GM10266 (cell line): ENCODE measurements around the gene RCSD1.

Experiments used
- DNase-seq: peaks from one replicate; pipeline ENCODE4 v3.0.0; 2012; ENCODE audit errors: extremely low spot score
- TF ChIP-seq, protein P1 (sequence below): IDR thresholded peaks from 2 replicates; pipeline ENCODE4 v1.5.1; 2012; ENCODE audit warnings: mild to moderate bottlenecking, low read depth; ENCODE audit not compliant: control insufficient read depth, insufficient read depth; ENCODE audit errors: missing control alignments

Gene RCSD1

DNA sequence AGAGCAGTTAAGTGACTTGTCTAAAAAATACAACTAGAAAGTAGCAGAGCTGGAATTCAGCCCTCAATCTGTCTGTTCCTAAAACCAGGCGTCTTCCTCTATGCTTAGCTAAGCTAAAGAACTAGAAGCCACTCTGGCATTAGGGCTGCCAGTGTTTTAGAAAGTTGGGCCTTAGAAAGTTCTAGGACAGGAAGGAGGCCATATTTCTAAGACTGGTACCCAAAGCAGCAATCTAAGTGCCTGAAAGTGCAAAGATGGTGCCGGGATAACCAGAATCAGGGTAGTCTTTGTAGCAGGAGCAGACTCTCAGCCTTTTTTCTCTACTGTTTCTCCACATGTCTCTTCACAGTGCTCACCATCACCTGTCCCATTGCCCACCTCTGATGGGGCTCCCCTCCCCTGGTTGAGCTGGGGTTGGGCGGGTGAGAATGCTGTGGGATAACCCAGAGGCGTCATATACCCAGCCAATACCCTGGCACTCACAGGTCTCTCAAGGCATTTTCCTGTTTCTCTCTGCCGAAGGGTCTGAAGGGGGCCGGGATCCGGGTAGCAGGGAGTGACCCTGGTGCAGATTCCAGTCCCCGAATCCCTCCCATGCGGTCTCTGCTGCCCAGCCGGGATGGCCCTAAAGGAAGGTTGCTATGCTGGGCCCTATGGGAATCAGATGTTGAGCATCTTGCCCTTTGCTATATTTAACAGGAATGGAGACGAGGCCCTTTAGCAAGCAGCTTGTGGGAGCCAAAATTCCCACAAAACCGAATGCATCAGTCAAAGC, 1.1 kb upstream of the RCSD1 start:
- TF ChIP-seq, protein P1, sequence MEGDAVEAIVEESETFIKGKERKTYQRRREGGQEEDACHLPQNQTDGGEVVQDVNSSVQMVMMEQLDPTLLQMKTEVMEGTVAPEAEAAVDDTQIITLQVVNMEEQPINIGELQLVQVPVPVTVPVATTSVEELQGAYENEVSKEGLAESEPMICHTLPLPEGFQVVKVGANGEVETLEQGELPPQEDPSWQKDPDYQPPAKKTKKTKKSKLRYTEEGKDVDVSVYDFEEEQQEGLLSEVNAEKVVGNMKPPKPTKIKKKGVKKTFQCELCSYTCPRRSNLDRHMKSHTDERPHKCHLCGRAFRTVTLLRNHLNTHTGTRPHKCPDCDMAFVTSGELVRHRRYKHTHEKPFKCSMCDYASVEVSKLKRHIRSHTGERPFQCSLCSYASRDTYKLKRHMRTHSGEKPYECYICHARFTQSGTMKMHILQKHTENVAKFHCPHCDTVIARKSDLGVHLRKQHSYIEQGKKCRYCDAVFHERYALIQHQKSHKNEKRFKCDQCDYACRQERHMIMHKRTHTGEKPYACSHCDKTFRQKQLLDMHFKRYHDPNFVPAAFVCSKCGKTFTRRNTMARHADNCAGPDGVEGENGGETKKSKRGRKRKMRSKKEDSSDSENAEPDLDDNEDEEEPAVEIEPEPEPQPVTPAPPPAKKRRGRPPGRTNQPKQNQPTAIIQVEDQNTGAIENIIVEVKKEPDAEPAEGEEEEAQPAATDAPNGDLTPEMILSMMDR: no peak

DNA sequence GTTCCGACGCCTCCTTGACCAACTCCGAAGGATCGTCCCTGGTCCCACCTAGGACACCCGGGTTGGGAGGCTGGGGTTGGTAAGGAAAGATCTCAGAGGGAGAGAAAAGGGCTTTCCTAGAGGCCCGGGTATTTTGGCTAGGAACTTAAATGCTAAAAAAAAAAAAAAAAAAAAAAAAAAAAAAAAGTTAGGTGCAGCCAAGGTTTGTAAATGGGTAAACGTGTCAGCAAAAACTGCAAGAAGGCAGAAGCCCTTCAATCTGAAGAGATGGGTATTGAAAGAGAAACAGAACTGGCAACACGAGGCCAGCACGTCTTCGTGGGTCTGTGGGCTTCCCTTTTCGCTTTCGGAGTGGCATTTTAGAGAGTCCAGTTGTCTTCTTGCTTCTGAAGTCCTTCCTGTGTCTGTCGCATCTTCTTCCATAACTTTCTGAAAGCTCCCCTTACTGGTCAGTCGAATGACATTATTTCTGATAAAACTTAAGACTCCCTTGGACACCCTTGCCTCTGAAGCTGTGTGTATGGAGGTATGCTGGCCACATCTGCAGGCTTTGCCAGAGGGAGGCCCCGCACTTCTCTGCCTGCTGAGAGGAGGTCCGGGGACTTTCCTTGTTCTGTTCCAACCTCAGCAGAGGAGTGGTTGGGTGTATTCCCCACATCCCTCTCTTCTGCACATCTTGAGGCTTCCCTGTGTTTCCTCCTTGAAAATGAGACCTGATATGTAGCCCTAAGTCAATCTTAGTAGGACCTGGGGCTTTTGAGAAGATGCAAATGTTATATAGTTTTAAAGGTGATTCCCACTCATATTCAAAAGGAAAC, 745 bp downstream of the RCSD1 start:
- peak; percentile 47 for DNase-seq
- TF ChIP-seq, protein P1: no peak

More for the DNA sequence above, 1.1 kb upstream of the RCSD1 start:
- DNase-seq: no peak

DNA sequence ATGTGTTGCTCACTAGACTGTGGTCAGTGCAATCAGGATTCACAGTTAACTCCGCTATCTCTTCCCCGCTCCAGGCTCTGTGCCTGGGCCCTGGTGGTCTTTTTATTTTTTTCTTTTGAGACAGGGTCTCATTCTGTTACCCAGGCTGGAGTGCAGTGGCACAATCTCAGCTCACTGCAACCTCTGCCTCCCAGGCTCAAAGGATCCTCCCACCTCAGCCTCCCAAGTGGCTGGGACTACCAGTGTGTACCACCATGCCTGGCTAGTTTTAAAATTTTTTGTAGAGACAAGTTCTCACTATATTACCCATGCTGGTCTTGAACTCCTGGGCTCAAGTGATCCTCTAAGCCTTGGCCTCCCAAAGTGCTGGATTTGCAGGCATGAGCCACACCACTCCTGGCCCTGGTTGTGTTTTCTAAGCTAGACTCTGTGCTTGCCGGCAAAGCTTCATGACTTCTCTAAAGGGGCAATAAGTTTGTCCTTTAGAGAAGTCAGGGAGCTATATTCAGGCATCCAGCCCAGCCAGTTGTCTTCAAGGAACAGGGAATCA, 1.4 kb downstream of the RCSD1 start:
- DNase-seq: no peak
- TF ChIP-seq, protein P1: no peak

DNA sequence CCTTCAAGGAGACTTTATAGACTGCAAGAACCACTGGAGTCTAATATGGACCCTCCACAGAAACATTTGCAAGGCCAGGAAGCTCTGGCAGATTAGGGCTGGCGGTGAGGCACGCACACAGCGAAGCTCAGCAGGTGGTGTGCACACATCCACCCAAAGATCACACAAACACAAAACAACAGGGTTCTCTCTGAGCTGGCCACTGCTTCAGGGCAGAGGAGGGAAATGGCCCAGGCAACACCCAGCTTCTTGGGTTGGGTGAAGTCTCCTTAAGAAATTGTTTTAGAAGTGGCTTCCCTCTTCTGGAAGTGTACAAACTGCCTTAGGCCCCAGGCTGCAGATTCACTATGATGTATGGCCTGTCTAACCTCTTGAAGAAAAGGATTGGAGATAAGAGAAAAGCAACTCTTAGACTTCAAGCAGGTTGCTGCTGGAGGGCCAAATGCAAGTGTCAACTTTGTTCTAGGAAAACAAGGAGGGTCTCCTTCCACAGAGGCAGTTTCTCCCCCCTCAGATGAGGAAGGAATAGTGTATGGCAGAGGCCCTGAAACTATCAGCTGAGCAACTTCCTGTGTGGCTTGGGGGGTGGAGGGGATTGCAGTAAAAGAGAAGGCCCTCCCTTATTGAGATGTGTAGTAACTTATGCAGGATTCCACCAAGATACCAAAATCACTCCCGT, 2.0 kb downstream of the RCSD1 start:
- no peak for DNase-seq
- TF ChIP-seq, protein P1: no peak

DNA sequence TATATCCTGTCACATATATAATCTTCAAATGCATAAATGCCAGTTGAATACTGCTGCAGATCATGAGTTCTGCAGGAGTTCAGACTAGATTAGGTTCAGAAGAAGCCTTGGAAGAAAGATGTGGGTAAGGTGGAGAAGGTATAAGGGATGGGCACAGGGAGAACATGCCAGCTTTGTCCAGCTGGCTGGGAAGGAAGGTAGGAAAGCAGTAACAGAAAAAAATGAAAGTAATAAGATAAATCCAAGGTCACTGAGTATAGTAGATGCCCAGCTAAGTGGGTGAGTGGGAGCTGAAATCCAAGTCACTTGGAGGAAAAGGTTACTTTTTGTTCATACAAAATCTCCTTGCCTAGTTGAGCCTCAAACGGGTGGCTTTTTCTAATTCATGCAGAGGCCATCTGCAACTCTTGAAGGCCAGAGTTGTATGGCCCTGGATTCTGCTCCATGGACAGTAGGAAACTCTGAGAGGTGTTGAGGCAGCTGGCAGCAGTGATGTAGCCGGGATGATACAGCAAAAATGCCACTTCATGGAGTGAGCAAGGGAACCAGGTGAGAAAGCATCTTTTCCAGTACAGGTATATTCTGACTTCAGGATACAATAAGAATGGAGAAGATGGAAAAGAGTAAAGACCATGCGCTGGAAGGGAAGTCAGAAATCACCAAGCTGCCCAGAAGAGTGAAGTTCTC, 3.4 kb downstream of the RCSD1 start:
- no peak for DNase-seq
- TF ChIP-seq, protein P1: no peak

DNA sequence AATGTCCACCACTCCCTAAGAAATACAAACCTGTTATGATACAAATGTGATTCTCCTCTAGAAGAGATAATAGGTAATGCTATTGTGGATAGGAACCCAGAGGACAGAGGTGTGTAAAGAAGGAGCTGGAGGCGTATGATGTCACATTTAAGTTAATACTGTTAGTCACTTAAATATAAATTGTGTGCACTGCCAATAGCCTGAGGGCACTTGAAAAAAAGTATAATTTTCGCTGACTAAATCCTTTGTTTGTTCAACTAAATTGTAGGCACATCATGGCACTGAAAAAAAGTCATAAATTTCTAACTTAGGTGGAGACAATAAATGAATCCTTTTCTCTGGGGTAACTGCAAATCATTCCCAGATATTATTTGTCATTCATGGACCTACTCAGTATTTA, 4.4 kb downstream of the RCSD1 start:
- TF ChIP-seq, protein P1: no peak
- no peak for DNase-seq
